LNCaP clone FGC (cell line): ENCODE measurements around the gene NMUR1.

Experiments
- DNase-seq: peaks from one replicate; pipeline ENCODE4 v3.0.0-alpha.2; 2011; ENCODE audit warnings: low read depth
- H3K4me3 ChIP-seq: 2 replicates; pipeline ENCODE4 v1.5.1; 2011; ENCODE audit warnings: mild to moderate bottlenecking, low read depth, low read length, control low read depth
- CTCF ChIP-seq: IDR thresholded peaks from 2 replicates; pipeline ENCODE4 v1.5.1; 2012; ENCODE audit warnings: mild to moderate bottlenecking; ENCODE audit not compliant: control insufficient read depth, insufficient read depth; ENCODE audit errors: extremely low read depth

The NMUR1 gene

GRCh38 chr2:231539991-231540390 lies 9.7 kb upstream of the NMUR1 start:
- DNase-seq, result no peak
- no peak overlapping the region for H3K4me3 ChIP-seq
- no peak for TF ChIP-seq CTCF

GRCh38 chr2:231535961-231536360 lies 5.7 kb upstream of the NMUR1 start:
- no peak for TF ChIP-seq CTCF
- no peak overlapping the region for H3K4me3 ChIP-seq
- no peak for DNase-seq

- no peak overlapping the region for H3K4me3 ChIP-seq
- DNase-seq, result no peak
- TF ChIP-seq CTCF, result no peak
Measured at GRCh38 chr2:231533777-231534125, 3.5 kb upstream of the NMUR1 start.

- TF ChIP-seq CTCF, result no peak
- H3K4me3 ChIP-seq, result no peak overlapping the region
- DNase-seq, result no peak
Measured at GRCh38 chr2:231533086-231533776, 3.0 kb upstream of the NMUR1 start.

GRCh38 chr2:231532756-231533035 lies 2.5 kb upstream of the NMUR1 start:
- TF ChIP-seq CTCF, result no peak
- H3K4me3 ChIP-seq, result no peak overlapping the region
- no peak for DNase-seq

- no peak overlapping the region for H3K4me3 ChIP-seq
- no peak for DNase-seq
- no peak for TF ChIP-seq CTCF
Measured at GRCh38 chr2:231531883-231532755, 1.9 kb upstream of the NMUR1 start.
